ENCODE measurements around the gene NAT10. TPM values are rescaled to one million over a fixed set of nuclear protein-coding genes. Genes with fewer than 3 reads are reported as not detected.
A peak's percentile ranks its signal among the peaks of the same experiment; 100 is the strongest.

NAT10 gene
- total RNA-seq, 4 donors from 2014 or later, result 19.9 to 27.2 (median 20.6) TPM

DNA sequence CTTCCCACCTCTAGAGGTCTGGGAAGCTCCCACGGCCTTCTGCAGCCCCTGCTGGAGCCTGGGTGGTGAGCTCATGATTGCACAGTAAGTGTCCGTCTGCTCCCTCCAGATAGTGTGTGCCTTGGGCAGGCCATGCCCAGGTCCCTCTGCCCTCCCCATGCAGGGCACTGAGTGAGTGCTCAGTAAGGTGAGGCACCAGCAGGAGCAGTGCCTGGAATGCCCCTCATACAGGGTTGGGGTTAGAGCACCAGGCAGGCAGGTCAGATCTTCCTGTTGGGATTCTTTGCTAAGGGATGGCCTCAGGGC, 50.3 kb downstream of the NAT10 start:
- Histone ChIP-seq H3K9me3 (no peaks in the 10 kb centered on the region), H3K4me1 (peaks cover 0 to 35% (median 28%) of the 10 kb centered on the region in 4 donors), H3K27me3 (no peaks in the 10 kb centered on the region), H3K4me3 (no peak overlapping the region), H3K27ac (replicated peaks in 1 of 4) (peak overlapping the region; percentile 64 to 78 (median 74)), H3K36me3 (peaks cover 0 to 61% (median 40%) of the 10 kb centered on the region in 4 donors)
- TF ChIP-seq POLR2A (IDR thresholded peaks at IDR 0.05; ENCODE audit: low read depth) (no peak), EP300 (IDR thresholded peaks at IDR 0.05) (no peak), POLR2AphosphoS5 (IDR thresholded peaks at IDR 0.05) (no peak)
- TF ChIP-seq, protein P1, sequence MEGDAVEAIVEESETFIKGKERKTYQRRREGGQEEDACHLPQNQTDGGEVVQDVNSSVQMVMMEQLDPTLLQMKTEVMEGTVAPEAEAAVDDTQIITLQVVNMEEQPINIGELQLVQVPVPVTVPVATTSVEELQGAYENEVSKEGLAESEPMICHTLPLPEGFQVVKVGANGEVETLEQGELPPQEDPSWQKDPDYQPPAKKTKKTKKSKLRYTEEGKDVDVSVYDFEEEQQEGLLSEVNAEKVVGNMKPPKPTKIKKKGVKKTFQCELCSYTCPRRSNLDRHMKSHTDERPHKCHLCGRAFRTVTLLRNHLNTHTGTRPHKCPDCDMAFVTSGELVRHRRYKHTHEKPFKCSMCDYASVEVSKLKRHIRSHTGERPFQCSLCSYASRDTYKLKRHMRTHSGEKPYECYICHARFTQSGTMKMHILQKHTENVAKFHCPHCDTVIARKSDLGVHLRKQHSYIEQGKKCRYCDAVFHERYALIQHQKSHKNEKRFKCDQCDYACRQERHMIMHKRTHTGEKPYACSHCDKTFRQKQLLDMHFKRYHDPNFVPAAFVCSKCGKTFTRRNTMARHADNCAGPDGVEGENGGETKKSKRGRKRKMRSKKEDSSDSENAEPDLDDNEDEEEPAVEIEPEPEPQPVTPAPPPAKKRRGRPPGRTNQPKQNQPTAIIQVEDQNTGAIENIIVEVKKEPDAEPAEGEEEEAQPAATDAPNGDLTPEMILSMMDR (IDR thresholded peaks at IDR 0.05), result no peak
- intact Hi-C loops (cut with DNase I), result no loop called here
- no CpG with 5 or more reads among the region's 2 CpGs for WGBS
- DNase-seq (ENCODE audit: extremely low spot score), result no peak

DNA sequence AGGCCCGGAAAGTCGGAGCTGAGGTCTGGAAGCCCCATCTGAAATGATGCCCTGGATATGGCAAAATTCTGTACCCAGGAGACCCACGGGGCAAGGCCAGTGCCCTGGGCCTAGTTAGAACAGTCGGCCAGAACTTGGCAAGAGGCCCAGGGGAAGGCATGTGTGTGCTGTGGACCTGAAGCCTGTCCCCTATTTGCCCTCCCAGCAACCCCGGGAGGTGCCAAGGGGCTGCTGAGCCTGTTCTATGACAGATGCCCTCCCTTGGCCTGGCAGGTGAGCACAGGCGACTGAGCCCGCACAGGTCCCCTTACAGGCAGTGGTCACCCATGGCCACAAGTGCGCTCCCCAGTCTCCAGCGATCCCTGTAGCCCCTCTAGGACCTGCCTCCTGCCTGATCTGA, 51.7 kb downstream of the NAT10 start:
- Histone ChIP-seq H3K27me3 (no peaks in the 10 kb centered on the region), H3K4me3 (no peak overlapping the region), H3K27ac (replicated peaks in 1 of 4) (peak overlapping the region in 2 of 4 donors; percentile 17 to 24), H3K9me3 (no peaks in the 10 kb centered on the region), H3K36me3 (peaks cover 0 to 60% (median 39%) of the 10 kb centered on the region in 4 donors), H3K4me1 (peaks cover 0 to 35% (median 28%) of the 10 kb centered on the region in 4 donors)
- TF ChIP-seq POLR2A (IDR thresholded peaks at IDR 0.05; ENCODE audit: low read depth), result no peak
- no peak for TF ChIP-seq EP300 (IDR thresholded peaks at IDR 0.05)
- no peak for TF ChIP-seq POLR2AphosphoS5 (IDR thresholded peaks at IDR 0.05)
- TF ChIP-seq, protein P1 (IDR thresholded peaks at IDR 0.05), result no peak
- no peak for DNase-seq (ENCODE audit: extremely low spot score)
- WGBS, result 80% methylated on average over 5 of the region's 9 CpGs
- intact Hi-C loops (cut with DNase I), result no loop called here

DNA sequence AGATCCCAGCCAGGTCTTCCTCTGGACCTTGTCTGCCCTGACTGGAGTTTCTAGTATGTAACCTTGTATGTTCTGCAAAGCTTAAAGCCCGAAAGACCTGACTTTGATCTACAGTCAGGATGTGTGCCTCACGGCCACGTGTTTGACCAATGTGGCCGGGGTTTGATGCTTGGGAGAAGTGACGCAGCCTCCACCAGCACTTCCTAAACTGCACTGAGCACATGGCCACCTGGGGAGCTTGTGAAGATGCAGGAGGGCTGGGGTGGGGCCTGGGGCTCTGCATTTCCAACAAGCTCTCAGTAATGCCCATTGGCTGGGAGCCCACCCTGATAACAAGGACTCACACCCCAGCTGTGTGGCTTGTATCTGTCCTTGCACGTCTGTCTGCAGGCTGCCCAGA, 53.2 kb downstream of the NAT10 start:
- DNase-seq (ENCODE audit: extremely low spot score), result no peak
- intact Hi-C loops (cut with DNase I), result no loop called here
- Histone ChIP-seq H3K9me3 (no peaks in the 10 kb centered on the region), H3K27ac (replicated peaks in 1 of 4) (no peak overlapping the region), H3K4me1 (peaks cover 0 to 35% (median 28%) of the 10 kb centered on the region in 4 donors), H3K4me3 (no peak overlapping the region), H3K27me3 (no peaks in the 10 kb centered on the region), H3K36me3 (peaks cover 0 to 53% (median 32%) of the 10 kb centered on the region in 4 donors)
- TF ChIP-seq, protein P1 (IDR thresholded peaks at IDR 0.05), result no peak
- TF ChIP-seq POLR2A (IDR thresholded peaks at IDR 0.05; ENCODE audit: low read depth), result no peak
- TF ChIP-seq EP300 (IDR thresholded peaks at IDR 0.05), result no peak
- TF ChIP-seq POLR2AphosphoS5 (IDR thresholded peaks at IDR 0.05), result no peak
- WGBS, result 80% methylated on average over 5 of the region's 6 CpGs

DNA sequence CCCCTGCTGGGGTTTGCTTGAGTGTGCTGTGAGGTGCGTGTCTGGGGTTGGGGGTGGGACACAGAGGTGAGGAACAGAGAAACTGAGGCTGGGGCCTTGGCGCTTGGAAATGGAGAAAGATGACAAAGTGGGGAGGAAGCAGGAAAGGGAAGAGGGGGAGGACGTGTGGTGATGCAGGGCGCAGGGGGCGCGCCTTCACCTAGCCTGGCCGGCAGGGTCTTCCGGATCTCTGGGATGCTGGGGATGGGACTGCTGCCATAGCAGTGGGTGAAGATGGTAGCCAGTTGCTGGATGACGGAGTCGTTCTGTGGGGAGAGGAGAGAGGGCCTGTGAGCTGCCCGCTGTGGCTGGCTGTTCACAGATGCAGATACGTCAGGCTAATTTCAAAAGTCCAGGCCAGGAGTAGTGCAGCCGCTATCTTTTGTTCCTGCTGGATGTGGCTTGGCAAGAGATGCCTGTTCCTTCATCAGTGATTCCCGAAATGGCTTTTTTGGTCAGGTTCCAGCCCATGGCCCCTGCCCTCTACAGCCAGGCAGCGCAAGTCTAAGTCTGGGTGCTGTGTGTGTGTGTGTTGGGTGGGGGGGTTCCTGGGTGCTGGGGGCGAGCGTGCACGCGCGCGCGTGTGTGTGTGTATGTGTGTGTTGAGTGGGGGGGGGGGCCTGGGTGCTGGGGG, 54.8 kb downstream of the NAT10 start:
- Histone ChIP-seq H3K27ac (replicated peaks in 1 of 4) (no peak overlapping the region), H3K36me3 (peaks cover 0 to 49% (median 29%) of the 10 kb centered on the region in 4 donors), H3K27me3 (no peaks in the 10 kb centered on the region), H3K9me3 (no peaks in the 10 kb centered on the region), H3K4me1 (peaks cover 0 to 20% (median 16%) of the 10 kb centered on the region in 4 donors), H3K4me3 (no peak overlapping the region)
- 87% methylated on average over 12 of the region's 22 CpGs for WGBS
- no peak for DNase-seq (ENCODE audit: extremely low spot score)
- intact Hi-C loops (cut with DNase I), result no loop called here
- no peak for TF ChIP-seq POLR2AphosphoS5 (IDR thresholded peaks at IDR 0.05)
- TF ChIP-seq, protein P1 (IDR thresholded peaks at IDR 0.05), result no peak
- no peak for TF ChIP-seq EP300 (IDR thresholded peaks at IDR 0.05)
- no peak for TF ChIP-seq POLR2A (IDR thresholded peaks at IDR 0.05; ENCODE audit: low read depth)

DNA sequence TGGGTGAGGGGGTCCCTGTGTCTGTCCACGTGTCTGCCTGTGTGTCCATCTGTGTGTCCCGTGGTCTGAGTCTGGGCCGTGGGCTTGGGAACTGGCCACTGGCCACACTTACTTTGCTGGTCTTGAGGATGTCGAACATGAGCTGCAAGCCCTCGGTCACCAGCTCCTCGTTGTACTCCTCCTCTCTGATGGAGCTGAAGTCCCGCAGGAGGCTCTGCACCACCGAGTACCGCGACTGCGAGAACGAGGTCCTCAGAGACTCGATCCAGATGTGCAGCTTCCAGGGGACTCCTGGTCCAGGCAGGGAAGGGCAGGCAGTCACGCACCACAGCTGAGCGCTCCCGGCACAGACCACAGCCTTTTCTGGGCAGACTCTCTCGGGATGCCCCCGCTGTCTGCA, 55.4 kb downstream of the NAT10 start:
- TF ChIP-seq POLR2A (IDR thresholded peaks at IDR 0.05; ENCODE audit: low read depth) (no peak), EP300 (IDR thresholded peaks at IDR 0.05) (no peak), POLR2AphosphoS5 (IDR thresholded peaks at IDR 0.05) (no peak)
- TF ChIP-seq, protein P1 (IDR thresholded peaks at IDR 0.05), result no peak
- Histone ChIP-seq H3K27me3 (no peaks in the 10 kb centered on the region), H3K27ac (replicated peaks in 1 of 4) (no peak overlapping the region), H3K4me1 (peaks cover 0 to 14% (median 9%) of the 10 kb centered on the region in 4 donors), H3K4me3 (no peak overlapping the region), H3K9me3 (no peaks in the 10 kb centered on the region), H3K36me3 (peaks cover 0 to 50% (median 26%) of the 10 kb centered on the region in 4 donors)
- 89% methylated on average over 18 of the region's 18 CpGs for WGBS
- intact Hi-C loops (cut with DNase I), result no loop called here
- DNase-seq (ENCODE audit: extremely low spot score), result no peak

All from esophagus muscularis mucosa (tissue), 4 donors.